ENCODE measurements around the gene SENP6.

GRCh38 chr6:75673884-75674283, 72.2 kb downstream of the SENP6 start:
- TF ChIP-seq, protein P1, sequence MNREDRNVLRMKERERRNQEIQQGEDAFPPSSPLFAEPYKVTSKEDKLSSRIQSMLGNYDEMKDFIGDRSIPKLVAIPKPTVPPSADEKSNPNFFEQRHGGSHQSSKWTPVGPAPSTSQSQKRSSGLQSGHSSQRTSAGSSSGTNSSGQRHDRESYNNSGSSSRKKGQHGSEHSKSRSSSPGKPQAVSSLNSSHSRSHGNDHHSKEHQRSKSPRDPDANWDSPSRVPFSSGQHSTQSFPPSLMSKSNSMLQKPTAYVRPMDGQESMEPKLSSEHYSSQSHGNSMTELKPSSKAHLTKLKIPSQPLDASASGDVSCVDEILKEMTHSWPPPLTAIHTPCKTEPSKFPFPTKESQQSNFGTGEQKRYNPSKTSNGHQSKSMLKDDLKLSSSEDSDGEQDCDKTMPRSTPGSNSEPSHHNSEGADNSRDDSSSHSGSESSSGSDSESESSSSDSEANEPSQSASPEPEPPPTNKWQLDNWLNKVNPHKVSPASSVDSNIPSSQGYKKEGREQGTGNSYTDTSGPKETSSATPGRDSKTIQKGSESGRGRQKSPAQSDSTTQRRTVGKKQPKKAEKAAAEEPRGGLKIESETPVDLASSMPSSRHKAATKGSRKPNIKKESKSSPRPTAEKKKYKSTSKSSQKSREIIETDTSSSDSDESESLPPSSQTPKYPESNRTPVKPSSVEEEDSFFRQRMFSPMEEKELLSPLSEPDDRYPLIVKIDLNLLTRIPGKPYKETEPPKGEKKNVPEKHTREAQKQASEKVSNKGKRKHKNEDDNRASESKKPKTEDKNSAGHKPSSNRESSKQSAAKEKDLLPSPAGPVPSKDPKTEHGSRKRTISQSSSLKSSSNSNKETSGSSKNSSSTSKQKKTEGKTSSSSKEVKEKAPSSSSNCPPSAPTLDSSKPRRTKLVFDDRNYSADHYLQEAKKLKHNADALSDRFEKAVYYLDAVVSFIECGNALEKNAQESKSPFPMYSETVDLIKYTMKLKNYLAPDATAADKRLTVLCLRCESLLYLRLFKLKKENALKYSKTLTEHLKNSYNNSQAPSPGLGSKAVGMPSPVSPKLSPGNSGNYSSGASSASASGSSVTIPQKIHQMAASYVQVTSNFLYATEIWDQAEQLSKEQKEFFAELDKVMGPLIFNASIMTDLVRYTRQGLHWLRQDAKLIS (CRISPR knock-in tag; IDR thresholded peaks at IDR 0.05; ENCODE audit: borderline replicate concordance) = no peak
- TF ChIP-seq, protein P2, sequence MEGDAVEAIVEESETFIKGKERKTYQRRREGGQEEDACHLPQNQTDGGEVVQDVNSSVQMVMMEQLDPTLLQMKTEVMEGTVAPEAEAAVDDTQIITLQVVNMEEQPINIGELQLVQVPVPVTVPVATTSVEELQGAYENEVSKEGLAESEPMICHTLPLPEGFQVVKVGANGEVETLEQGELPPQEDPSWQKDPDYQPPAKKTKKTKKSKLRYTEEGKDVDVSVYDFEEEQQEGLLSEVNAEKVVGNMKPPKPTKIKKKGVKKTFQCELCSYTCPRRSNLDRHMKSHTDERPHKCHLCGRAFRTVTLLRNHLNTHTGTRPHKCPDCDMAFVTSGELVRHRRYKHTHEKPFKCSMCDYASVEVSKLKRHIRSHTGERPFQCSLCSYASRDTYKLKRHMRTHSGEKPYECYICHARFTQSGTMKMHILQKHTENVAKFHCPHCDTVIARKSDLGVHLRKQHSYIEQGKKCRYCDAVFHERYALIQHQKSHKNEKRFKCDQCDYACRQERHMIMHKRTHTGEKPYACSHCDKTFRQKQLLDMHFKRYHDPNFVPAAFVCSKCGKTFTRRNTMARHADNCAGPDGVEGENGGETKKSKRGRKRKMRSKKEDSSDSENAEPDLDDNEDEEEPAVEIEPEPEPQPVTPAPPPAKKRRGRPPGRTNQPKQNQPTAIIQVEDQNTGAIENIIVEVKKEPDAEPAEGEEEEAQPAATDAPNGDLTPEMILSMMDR (IDR thresholded peaks at IDR 0.05) = no peak
- no peak for TF ChIP-seq IRF1 (CRISPR knock-in tag; IDR thresholded peaks at IDR 0.05)
- no peak for TF ChIP-seq ZBTB21 (CRISPR knock-in tag; IDR thresholded peaks at IDR 0.05; ENCODE audit: borderline replicate concordance)
- TF ChIP-seq ZNF263 (CRISPR knock-in tag; IDR thresholded peaks at IDR 0.05; ENCODE audit: low read depth) = no peak

All from WTC11 (cell line).